Frontal cortex (tissue), 4 donors: ENCODE measurements around the gene HSBP1L1. TPM values are rescaled to one million over a fixed set of nuclear protein-coding genes. Genes with fewer than 3 reads are reported as not detected.
A peak's percentile ranks its signal among the peaks of the same experiment; 100 is the strongest.

ENCODE experiments used
- DNase-seq, 2 donors: peaks; one replicate each; pipeline ENCODE4 v3.0.0; 2012; ENCODE audit warnings: low spot score in 2 of 2
- FAIRE-seq: peaks from 2 replicates; lab custom pipeline; 2012; peaks lifted over from hg19 to GRCh38; lab: Jason Lieb, UNC
- total RNA-seq: library from RNA; depleted of rRNA; stranded (reverse); fragments of >200 nt; gene quantifications from one replicate; pipeline ENCODE4 v1.2.3, GENCODE V29; 2014
- donor health status: control.
- donor health status: control.
- donor health status: control.

HSBP1L1 gene
- total RNA-seq, 1 donor from 2014 or later, result 0.82 TPM

- FAIRE-seq (no peak), DNase-seq (no peak)
Observed at GRCh38 chr18:79942786-79943607, 21.4 kb upstream of the HSBP1L1 start.

- DNase-seq (no peak), FAIRE-seq (no peak)
Observed at GRCh38 chr18:79943608-79944125, 20.8 kb upstream of the HSBP1L1 start.

- DNase-seq, result peak in 1 of 2 donors; percentile 50
- no peak for FAIRE-seq
Observed at GRCh38 chr18:79944126-79944731, 20.2 kb upstream of the HSBP1L1 start.

- FAIRE-seq (no peak), DNase-seq (no peak)
Observed at GRCh38 chr18:79944746-79945117, 19.7 kb upstream of the HSBP1L1 start.

- FAIRE-seq (no peak), DNase-seq (no peak)
Observed at GRCh38 chr18:79945118-79946042, 19.1 kb upstream of the HSBP1L1 start.

- DNase-seq (no peak), FAIRE-seq (no peak)
Observed at GRCh38 chr18:79947054-79947755, 17.2 kb upstream of the HSBP1L1 start.

- DNase-seq (no peak), FAIRE-seq (no peak)
Observed at GRCh38 chr18:79947881-79948610, 16.4 kb upstream of the HSBP1L1 start.

GRCh38 chr18:79948719-79949411 lies 15.6 kb upstream of the HSBP1L1 start:
- no peak for DNase-seq
- no peak for FAIRE-seq

- DNase-seq, result no peak
- FAIRE-seq, result no peak
Observed at GRCh38 chr18:79949697-79950487, 14.6 kb upstream of the HSBP1L1 start.

- DNase-seq, result peak; percentile 46 to 52
- FAIRE-seq, result no peak
Observed at GRCh38 chr18:79950515-79951341, 13.7 kb upstream of the HSBP1L1 start.

- DNase-seq (peak; percentile 98 to 99), FAIRE-seq (no peak)
Observed at GRCh38 chr18:79951545-79952455, 12.6 kb upstream of the HSBP1L1 start, which contains the start of gene SLC66A2. Gene SLC66A2 (minus strand): TSS chr18:79951653. CDS start chr18:79950926, 727 bp downstream.

GRCh38 chr18:79952456-79952995 lies 11.9 kb upstream of the HSBP1L1 start:
- FAIRE-seq, result no peak
- peak in 1 of 2 donors; percentile 53 for DNase-seq

GRCh38 chr18:79952996-79953559 lies 11.4 kb upstream of the HSBP1L1 start:
- FAIRE-seq (no peak), DNase-seq (no peak)

- FAIRE-seq (no peak), DNase-seq (no peak)
Observed at GRCh38 chr18:79953971-79954651, 10.3 kb upstream of the HSBP1L1 start.
